HepG2 (cell line): Measurements from ENCODE around the gene ADGRG6. TPM values are rescaled to one million over a fixed set of nuclear protein-coding genes. Genes with fewer than 3 reads are reported as not detected.

Source experiments
- BORCS8-MEF2B ChIP-seq: sonication (generic); formaldehyde crosslinking; IDR thresholded peaks from 2 replicates; pipeline ENCODE4 v1.8.0; 2022; ENCODE audit warnings: mild to moderate bottlenecking, missing genetic modification reagents
- GTF3A ChIP-seq: sonication (generic); formaldehyde crosslinking; conservative IDR thresholded peaks from 2 replicates; pipeline ENCODE4 v1.4.0; 2020; ENCODE audit warnings: mild to moderate bottlenecking, missing genetic modification reagents
- HDAC6 ChIP-seq: fragments of 200-600 bp; sonication (generic); IDR thresholded peaks from 2 replicates; pipeline ENCODE4 v1.7.0; 2017; ENCODE audit warnings: mild to moderate bottlenecking, antibody characterized with exemption, low read length, low read depth
- MED13 ChIP-seq: sonication (generic); formaldehyde crosslinking; IDR thresholded peaks from 2 replicates; pipeline ENCODE4 v1.5.0; 2020; ENCODE audit warnings: missing genetic modification reagents
- NCOA2 ChIP-seq: sonication (generic); formaldehyde crosslinking; IDR thresholded peaks from 2 replicates; pipeline ENCODE4 v1.8.0; 2022; ENCODE audit warnings: inconsistent platforms
- NCOA5 ChIP-seq: sonication (generic); formaldehyde crosslinking; IDR thresholded peaks from 2 replicates; pipeline ENCODE4 v1.4.0; 2020; ENCODE audit warnings: missing genetic modification reagents
- NKX3-1 ChIP-seq: sonication (generic); formaldehyde crosslinking; IDR thresholded peaks from 2 replicates; pipeline ENCODE4 v1.5.0; 2020; ENCODE audit warnings: missing genetic modification reagents
- PRPF4 ChIP-seq: fragments of 200-400 bp; formaldehyde crosslinking; IDR thresholded peaks from 2 replicates; pipeline ENCODE4 v1.6.1; 2016; ENCODE audit warnings: low read length, low read depth; ENCODE audit not compliant: poor library complexity, severe bottlenecking
- SAFB2 ChIP-seq: sonication (generic); formaldehyde crosslinking; IDR thresholded peaks from 2 replicates; pipeline ENCODE4 v1.5.1; 2020; ENCODE audit warnings: missing genetic modification reagents, low read depth, mild to moderate bottlenecking, borderline replicate concordance
- SYNCRIP ChIP-seq: fragments of 200-400 bp; formaldehyde crosslinking; IDR thresholded peaks from 2 replicates; pipeline ENCODE4 v1.6.1; 2018; ENCODE audit warnings: mild to moderate bottlenecking, low read depth, low read length; ENCODE audit not compliant: insufficient read depth
- ZKSCAN1 ChIP-seq: fragments of 150-350 bp; IDR thresholded peaks from 2 replicates; pipeline ENCODE4 v1.6.1; 2014; ENCODE audit warnings: low read length
- ZNF101 ChIP-seq: sonication (generic); formaldehyde crosslinking; IDR thresholded peaks from 2 replicates; pipeline ENCODE4 v1.4.0; 2020; ENCODE audit warnings: mild to moderate bottlenecking, low read depth, missing genetic modification reagents, borderline replicate concordance
- ZNF432 ChIP-seq: sonication (generic); formaldehyde crosslinking; IDR thresholded peaks from 2 replicates; pipeline ENCODE4 v1.5.0; 2020; ENCODE audit warnings: missing genetic modification reagents, mild to moderate bottlenecking, borderline replicate concordance
- ZNF441 ChIP-seq: sonication (generic); formaldehyde crosslinking; IDR thresholded peaks from 2 replicates; pipeline ENCODE4 v1.7.0; 2021; ENCODE audit warnings: missing genetic modification reagents, borderline replicate concordance
- ZNF629 ChIP-seq: sonication (generic); formaldehyde crosslinking; conservative IDR thresholded peaks from 2 replicates; pipeline ENCODE4 v1.5.0; 2020; ENCODE audit warnings: missing genetic modification reagents
- ZNF761 ChIP-seq: sonication (generic); formaldehyde crosslinking; conservative IDR thresholded peaks from 2 replicates; pipeline ENCODE4 v1.4.0; 2020; ENCODE audit warnings: mild to moderate bottlenecking, missing genetic modification reagents
- ZSCAN21 ChIP-seq: sonication (generic); formaldehyde crosslinking; IDR thresholded peaks from 2 replicates; pipeline ENCODE4 v1.8.0; 2022; ENCODE audit warnings: mild to moderate bottlenecking, missing genetic modification reagents, moderate library complexity, borderline replicate concordance
- polyA plus RNA-seq, 8 experiments: library from polyadenylated mRNA; depleted of rRNA in 3 of 8; stranded (reverse) in 7 of 8; unstranded in 1 of 8; fragments of >200 nt; fragmentation: Illumina TruSeq in 4 of 8; extraction: Trizol in 4 of 8; gene quantifications; 2 replicates each; pipeline versions ENCODE4 v1.2.1 to v1.2.3, GENCODE V29; 2011 to 2016; ENCODE audit warnings: low read depth in 4 of 8, missing spikeins in 1 of 8, mixed read lengths in 1 of 8; ENCODE audit not compliant: insufficient read depth in 1 of 8
- total RNA-seq, 5 experiments: library from RNA; depleted of rRNA; stranded (reverse); fragments of >200 nt; fragmentation: Illumina TruSeq; extraction: Trizol; gene quantifications; 2 replicates each; pipeline ENCODE4 v1.2.3, GENCODE V29; 2016; ENCODE audit warnings: low read depth in 1 of 5
- TF ChIP-seq, protein P1 (sequence below): sonication (generic); formaldehyde crosslinking; IDR thresholded peaks from 2 replicates; pipeline ENCODE4 v1.4.0; 2020; ENCODE audit warnings: missing genetic modification reagents
- TF ChIP-seq, protein P2 (sequence below): sonication (generic); formaldehyde crosslinking; IDR thresholded peaks from 2 replicates; pipeline ENCODE4 v1.5.0; 2020; ENCODE audit warnings: missing genetic modification reagents
- TF ChIP-seq, protein P3 (sequence below): IDR thresholded peaks from 2 replicates; pipeline ENCODE4 v1.6.1; 2016; ENCODE audit warnings: missing genetic modification reagents, missing compliant biosample characterization
- TF ChIP-seq, protein P4 (sequence below): IDR thresholded peaks from 2 replicates; pipeline ENCODE4 v1.6.1; 2016; ENCODE audit warnings: mild to moderate bottlenecking, missing biosample characterization, missing genetic modification reagents
- TF ChIP-seq, protein P5 (sequence below): sonication (generic); formaldehyde crosslinking; IDR thresholded peaks from 2 replicates; pipeline ENCODE4 v1.4.0; 2020; ENCODE audit warnings: mild to moderate bottlenecking, missing genetic modification reagents, borderline replicate concordance

Gene ADGRG6
- total and polyA plus RNA-seq, 2 of the 13 experiments (the other 11 are each of a cell fraction or from before 2014, with no cell fraction given): 129 to 249 TPM

DNA sequence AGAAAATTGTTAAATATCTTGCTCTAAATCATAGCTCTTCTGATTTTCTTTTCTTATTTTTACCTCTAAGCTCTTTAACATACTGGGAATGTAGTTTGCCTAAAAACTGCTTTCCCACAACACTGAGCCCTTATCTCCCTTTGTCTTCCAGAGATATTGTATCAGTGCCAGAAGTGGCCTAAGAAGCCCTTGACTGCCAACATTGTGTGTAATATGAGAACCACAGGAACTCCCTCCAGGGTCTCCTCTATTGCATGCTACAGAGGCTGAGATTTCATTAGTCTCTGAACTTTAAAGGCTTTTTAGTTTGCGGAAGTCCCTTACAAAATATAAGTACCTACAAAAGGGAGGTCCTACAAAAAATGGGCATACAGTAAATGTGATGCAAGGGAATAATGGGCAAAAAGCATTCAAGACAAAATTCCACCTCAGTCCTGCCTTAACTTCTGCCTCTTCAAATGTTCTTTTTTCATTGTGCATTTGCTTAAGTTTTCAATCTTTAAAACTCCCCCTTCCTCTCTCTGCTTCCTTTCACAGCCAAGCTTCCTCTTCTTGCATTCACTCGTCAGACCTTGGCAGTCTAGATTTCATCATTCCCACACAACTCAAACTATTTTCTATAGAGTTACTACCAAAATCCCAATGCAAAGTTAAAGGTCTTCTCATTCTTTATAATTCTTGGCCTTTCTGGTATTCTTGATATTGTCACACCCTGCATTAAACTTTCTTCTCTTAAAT, 76.5 kb downstream of the ADGRG6 start (continued):
- TF ChIP-seq, protein P1, sequence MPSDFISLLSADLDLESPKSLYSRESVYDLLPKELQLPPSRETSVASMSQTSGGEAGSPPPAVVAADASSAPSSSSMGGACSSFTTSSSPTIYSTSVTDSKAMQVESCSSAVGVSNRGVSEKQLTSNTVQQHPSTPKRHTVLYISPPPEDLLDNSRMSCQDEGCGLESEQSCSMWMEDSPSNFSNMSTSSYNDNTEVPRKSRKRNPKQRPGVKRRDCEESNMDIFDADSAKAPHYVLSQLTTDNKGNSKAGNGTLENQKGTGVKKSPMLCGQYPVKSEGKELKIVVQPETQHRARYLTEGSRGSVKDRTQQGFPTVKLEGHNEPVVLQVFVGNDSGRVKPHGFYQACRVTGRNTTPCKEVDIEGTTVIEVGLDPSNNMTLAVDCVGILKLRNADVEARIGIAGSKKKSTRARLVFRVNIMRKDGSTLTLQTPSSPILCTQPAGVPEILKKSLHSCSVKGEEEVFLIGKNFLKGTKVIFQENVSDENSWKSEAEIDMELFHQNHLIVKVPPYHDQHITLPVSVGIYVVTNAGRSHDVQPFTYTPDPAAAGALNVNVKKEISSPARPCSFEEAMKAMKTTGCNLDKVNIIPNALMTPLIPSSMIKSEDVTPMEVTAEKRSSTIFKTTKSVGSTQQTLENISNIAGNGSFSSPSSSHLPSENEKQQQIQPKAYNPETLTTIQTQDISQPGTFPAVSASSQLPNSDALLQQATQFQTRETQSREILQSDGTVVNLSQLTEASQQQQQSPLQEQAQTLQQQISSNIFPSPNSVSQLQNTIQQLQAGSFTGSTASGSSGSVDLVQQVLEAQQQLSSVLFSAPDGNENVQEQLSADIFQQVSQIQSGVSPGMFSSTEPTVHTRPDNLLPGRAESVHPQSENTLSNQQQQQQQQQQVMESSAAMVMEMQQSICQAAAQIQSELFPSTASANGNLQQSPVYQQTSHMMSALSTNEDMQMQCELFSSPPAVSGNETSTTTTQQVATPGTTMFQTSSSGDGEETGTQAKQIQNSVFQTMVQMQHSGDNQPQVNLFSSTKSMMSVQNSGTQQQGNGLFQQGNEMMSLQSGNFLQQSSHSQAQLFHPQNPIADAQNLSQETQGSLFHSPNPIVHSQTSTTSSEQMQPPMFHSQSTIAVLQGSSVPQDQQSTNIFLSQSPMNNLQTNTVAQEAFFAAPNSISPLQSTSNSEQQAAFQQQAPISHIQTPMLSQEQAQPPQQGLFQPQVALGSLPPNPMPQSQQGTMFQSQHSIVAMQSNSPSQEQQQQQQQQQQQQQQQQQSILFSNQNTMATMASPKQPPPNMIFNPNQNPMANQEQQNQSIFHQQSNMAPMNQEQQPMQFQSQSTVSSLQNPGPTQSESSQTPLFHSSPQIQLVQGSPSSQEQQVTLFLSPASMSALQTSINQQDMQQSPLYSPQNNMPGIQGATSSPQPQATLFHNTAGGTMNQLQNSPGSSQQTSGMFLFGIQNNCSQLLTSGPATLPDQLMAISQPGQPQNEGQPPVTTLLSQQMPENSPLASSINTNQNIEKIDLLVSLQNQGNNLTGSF (CRISPR knock-in tag): no peak
- TF ChIP-seq ZNF441 (CRISPR knock-in tag) (no peak), MED13 (CRISPR knock-in tag) (0 out of 2 replicates have a peak, but pooled peaks have one; percentile 62), ZSCAN21 (CRISPR knock-in tag) (no peak), GTF3A (CRISPR knock-in tag) (no peak), NCOA5 (no peak), HDAC6 (no peak), PRPF4 (no peak), NKX3-1 (CRISPR knock-in tag) (no peak), SAFB2 (CRISPR knock-in tag) (no peak), ZNF101 (no peak), NCOA2 (CRISPR knock-in tag) (peak; percentile 75), ZNF432 (CRISPR knock-in tag) (no peak), ZNF629 (no peak), BORCS8-MEF2B (CRISPR knock-in tag) (no peak), ZNF761 (CRISPR knock-in tag) (no peak), ZKSCAN1 (no peak), SYNCRIP (no peak)
- TF ChIP-seq, protein P2, sequence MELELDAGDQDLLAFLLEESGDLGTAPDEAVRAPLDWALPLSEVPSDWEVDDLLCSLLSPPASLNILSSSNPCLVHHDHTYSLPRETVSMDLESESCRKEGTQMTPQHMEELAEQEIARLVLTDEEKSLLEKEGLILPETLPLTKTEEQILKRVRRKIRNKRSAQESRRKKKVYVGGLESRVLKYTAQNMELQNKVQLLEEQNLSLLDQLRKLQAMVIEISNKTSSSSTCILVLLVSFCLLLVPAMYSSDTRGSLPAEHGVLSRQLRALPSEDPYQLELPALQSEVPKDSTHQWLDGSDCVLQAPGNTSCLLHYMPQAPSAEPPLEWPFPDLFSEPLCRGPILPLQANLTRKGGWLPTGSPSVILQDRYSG (CRISPR knock-in tag): no peak
- TF ChIP-seq, protein P3, sequence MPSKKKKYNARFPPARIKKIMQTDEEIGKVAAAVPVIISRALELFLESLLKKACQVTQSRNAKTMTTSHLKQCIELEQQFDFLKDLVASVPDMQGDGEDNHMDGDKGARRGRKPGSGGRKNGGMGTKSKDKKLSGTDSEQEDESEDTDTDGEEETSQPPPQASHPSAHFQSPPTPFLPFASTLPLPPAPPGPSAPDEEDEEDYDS: peak; percentile 43; the same call in 1 of the 2 replicates
- TF ChIP-seq, protein P4, sequence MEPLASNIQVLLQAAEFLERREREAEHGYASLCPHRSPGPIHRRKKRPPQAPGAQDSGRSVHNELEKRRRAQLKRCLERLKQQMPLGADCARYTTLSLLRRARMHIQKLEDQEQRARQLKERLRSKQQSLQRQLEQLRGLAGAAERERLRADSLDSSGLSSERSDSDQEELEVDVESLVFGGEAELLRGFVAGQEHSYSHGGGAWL: no peak
- TF ChIP-seq, protein P5, sequence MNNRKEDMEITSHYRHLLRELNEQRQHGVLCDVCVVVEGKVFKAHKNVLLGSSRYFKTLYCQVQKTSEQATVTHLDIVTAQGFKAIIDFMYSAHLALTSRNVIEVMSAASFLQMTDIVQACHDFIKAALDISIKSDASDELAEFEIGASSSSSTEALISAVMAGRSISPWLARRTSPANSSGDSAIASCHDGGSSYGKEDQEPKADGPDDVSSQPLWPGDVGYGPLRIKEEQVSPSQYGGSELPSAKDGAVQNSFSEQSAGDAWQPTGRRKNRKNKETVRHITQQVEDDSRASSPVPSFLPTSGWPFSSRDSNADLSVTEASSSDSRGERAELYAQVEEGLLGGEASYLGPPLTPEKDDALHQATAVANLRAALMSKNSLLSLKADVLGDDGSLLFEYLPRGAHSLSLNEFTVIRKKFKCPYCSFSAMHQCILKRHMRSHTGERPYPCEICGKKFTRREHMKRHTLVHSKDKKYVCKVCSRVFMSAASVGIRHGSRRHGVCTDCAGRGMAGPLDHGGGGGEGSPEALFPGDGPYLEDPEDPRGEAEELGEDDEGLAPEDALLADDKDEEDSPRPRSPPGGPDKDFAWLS: no peak
